ENCODE measurements around the gene RALGPS1.

RALGPS1 gene

GRCh38 chr9:127205952-127206351 lies 291.4 kb downstream of the RALGPS1 start:
- DNase-seq (ENCODE audit: low spot score): no peak

DNA sequence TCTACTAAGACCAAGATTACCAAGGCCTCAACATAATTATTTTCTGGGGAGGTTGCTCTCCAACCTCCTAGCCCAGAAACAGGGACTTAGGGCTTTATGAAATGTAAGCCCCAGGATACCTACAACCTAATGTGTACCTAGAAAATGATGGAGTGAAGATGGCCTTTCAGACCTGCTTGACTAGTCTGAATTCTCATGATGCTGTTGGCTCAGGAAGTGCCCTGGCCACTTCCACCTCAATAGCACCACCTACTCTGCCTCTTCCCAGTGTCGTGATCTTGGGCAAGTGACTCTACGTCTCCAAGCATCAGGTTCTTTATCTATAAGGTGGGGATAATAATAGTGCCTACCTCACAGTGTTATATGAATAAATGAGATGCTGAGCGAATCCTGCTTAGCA lies 292.1 kb downstream of the RALGPS1 start:
- DNase-seq (ENCODE audit: low spot score): no peak

- no peak for DNase-seq (ENCODE audit: low spot score)
Observed at GRCh38 chr9:127207734-127208410, 293.3 kb downstream of the RALGPS1 start.

DNA sequence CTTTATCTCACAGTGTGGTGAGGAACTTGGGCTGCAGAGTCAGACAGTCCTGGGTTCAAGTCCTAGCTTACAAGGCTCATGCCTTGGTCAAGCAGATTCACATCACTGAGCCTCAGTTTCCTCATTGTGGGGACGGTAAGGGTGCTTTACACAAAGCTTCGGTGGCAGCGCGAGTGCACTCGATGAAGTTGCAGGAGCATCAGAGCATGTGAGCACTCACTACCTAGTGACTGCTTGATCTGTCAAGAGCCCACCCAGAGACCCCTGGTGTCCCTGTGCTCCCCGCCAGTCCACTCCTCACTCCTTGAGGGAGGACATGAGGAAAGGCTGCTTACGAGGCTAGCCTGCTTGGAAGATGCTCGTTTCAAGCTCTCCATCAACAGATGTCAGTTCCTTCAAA lies 293.8 kb downstream of the RALGPS1 start:
- no peak for DNase-seq (ENCODE audit: low spot score)

DNA sequence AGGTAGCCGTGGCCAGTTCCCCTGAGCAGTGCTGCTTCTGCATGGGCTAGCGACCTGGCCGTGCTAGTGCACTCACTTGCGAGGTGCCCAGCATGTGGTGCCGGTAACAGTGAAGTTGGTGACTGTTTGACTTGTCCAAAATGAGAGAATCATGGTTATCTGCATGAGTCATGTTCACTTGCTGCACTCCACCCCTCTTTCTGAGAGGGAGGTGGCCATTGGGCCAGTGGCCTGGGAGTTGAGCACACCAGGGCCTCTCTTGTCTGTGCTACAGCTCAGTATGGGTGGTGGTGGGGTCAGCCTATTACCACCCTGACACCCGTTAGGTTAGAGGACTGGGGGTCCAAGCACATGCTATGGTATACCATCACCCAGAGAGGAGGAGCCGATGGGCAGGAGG lies 294.6 kb downstream of the RALGPS1 start:
- no peak for DNase-seq (ENCODE audit: low spot score)

DNA sequence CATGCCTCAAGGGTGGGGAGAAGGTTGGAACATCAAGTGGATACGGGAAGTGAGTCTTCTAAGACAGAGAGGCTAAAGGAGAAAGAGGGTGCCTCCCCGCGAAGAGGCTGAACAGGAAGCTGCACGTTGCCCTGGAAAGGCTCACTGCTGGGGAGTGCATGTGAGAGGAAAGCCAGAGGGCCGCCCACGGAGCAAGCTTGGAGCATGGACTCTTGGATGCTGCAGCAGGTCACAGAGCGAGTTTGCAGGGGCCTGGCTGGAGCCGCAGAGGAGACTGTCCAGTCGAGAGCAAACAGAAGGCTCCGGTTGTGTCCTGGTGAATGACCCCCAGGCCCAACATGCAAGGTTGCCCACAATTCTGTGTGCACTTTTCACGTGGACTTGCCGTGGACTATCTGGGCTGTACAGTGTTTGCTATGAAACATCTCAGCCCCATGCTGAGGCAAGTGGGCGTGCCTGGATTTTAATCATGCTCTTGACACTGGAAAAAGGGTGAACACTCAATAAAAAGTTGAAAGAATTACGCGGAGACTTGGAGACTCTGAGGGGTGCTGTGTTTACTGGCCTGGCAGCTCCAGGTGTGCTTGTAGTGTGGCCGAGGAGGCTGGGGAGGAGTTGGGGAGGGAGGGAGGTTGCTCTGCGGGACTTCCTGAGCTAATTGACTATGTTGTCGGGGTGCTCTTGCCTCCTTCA lies 295.5 kb downstream of the RALGPS1 start:
- DNase-seq (ENCODE audit: low spot score): no peak

GRCh38 chr9:127210851-127211730 lies 296.5 kb downstream of the RALGPS1 start:
- no peak for DNase-seq (ENCODE audit: low spot score)

DNA sequence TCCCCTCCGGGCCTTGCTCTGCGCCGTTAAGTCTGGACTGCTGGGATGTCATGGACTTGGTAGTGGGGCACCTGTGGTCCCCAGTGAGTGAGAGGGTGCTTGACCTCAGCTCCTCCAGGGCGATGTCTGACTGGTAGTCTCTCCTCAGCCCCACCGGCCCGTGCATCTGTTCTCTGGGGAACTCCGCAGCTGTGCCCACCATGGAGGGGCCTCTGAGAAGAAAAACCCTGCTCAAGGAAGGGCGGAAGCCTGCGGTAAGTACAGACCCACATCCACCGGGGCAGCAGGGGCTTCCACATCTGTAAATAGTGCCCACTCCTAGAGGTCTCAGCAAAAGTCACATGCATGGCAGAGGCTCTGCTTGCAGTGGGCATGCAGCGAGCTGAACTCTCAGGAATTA lies 297.4 kb downstream of the RALGPS1 start:
- DNase-seq (ENCODE audit: low spot score): no peak

DNA sequence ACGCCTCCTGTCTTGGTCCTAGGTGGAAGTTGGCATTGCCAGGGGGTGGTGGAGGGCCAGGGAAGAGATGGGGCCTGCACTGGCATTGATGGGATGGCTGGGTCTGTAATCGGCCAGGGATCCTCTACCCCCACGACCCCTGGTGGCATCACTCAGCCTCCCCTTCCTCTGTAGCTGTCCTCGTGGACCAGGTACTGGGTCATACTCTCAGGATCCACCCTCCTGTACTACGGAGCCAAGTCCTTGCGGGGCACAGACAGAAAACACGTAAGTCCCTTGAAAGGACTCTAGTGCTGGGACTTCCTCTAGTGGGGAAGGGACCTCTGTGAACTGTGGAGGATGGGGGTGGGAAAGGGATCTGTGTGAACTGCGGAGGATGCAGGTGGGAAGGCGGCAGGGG lies 297.9 kb downstream of the RALGPS1 start:
- DNase-seq (ENCODE audit: low spot score): no peak

DNA sequence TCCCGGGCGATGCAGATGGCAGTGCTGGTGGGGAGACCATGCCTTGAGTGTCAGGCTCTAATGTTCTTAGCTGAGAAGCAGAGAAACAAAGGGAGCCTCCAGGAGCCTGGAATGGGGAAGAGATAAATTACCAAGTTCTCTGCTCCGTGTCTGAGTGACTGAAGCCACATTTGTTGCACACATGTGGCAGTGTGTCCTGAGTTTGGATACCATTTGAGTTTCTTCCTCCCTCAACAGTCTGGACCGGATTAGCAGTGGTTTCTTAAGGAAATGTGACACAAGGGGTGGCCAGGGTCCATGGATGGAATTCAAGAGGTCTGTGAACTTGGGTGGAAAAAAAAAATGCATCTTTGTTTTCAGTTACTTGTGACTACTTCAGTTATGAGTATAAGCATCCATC lies 299.3 kb downstream of the RALGPS1 start:
- no peak for DNase-seq (ENCODE audit: low spot score)

DNA sequence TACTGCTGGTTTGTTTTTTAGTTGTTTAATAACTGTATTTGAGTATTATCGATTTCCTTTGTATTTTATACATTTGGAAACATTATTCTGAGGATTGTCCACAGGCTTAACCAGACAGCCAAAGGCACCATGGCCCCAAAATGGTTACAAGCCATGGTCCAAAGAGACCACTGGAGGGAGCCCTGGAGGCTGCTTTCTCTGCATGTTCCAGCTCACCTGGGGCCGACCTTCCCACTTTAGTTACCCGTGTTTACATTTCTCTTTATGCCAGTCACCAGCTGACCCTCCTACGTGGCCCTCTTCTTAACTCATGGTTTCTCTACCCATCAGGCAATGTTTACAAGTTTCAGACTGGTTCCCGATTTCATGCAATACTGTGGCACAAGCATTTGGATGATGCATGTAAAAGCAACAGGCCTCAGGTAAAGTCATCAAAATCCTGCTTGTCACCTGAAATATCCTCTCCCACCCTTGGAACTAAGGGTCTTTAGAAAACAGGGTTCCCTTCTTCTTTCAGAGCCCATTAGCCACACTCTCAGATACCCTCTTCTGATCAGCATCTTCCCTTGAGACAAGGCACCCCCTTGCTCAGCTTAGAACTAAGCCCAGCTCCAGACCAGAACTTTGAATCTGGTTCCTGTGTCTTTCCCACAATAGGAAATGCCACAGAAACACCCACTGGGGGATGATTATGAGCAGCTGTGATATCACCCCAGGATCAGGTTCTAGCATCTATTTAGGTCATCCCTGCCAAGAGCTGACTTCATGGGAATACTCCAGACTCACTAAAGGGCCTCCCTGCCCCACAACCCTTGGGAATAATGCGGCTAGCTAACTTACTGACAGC lies 300.1 kb downstream of the RALGPS1 start:
- no peak for DNase-seq (ENCODE audit: low spot score)

GRCh38 chr9:127215268-127216209 lies 301.0 kb downstream of the RALGPS1 start:
- no peak for DNase-seq (ENCODE audit: low spot score)

DNA sequence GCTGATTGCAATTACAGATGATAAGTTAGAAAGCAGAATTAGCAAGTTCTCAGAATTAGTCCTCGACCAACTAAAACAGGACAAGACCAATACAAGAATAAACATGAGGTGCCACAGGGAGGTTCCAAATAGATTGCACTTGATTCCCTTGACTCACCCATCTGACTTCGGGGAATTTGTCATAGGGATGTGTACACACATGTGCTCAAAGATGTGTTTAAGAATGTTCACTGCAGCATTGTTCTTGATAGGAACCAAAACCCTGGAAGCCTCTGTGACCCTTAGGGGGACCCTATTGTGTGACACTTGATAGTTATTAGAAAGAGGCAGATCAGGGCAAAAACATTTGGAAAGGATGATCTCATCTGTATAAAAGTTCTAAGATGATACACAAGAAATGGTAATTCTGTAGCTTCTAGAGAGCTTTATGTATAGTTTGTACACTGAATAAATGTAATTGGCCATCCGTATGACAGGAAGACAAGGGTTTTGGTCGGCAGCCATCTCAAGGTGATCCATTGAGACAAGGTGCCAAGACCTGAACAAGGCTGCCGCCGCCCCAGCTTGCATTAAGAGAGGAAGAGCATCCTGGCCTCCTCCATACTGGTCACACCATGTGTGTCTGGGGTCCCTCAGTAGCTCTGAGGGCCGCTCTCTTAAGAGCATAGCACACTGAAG lies 301.8 kb downstream of the RALGPS1 start:
- no peak for DNase-seq (ENCODE audit: low spot score)

- DNase-seq (ENCODE audit: low spot score): no peak
Observed at GRCh38 chr9:127216888-127217217, 302.3 kb downstream of the RALGPS1 start.

GRCh38 chr9:127218818-127219217 lies 304.2 kb downstream of the RALGPS1 start:
- no peak for DNase-seq (ENCODE audit: low spot score)

GRCh38 chr9:127219520-127219919 lies 304.9 kb downstream of the RALGPS1 start:
- DNase-seq (ENCODE audit: low spot score): no peak

DNA sequence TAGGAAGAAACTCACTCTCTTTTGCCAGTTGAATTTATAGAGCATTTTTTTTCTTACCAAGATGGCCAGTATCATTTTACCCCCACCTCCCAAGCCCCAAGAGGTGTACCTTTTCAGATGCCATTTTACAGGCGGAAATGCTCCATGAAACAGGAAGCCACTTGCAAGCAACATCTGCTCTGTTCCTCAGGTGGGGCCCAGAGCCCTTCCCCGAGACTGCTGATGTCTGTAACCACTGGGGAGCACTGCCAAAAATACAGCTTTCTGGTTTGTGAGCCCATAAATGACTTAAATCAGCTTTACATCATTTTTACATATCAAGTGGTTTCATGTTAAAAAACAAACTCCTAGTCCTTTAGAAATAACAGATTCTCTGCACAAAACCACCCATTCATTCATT lies 307.1 kb downstream of the RALGPS1 start:
- no peak for DNase-seq (ENCODE audit: low spot score)

DNA sequence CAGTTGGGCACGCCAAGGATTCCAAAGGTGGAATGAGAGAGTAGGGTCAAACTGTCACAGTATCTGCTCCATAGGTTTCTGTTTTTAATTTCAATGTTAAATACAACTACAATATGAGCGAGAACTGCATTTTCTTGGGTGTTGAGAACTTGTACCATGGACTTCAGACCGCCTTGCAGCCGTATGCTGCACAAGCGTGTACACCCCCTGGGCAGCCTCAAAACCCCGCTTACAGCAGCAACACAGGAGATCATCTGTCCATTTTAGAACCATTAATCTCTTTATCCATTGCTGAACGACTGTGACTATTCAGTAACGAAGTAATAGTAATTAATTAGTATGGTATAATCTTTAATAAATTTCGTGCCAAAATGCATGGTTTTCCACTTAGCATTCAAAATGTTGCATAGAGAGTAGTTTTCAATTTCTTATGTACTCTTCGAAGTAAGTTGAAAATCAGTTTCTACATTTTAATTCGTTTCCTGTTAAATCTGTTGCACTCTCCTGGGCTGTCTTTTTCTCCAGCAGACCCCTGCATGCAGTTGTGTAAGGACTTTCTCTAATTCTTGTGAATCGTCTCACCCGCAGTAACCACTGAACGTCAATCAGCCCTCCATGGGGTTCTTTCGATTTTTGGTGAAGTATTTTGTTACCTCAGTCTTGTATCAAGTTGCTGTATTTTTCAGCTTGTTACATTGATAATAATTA lies 308.0 kb downstream of the RALGPS1 start:
- no peak for DNase-seq (ENCODE audit: low spot score)

DNA sequence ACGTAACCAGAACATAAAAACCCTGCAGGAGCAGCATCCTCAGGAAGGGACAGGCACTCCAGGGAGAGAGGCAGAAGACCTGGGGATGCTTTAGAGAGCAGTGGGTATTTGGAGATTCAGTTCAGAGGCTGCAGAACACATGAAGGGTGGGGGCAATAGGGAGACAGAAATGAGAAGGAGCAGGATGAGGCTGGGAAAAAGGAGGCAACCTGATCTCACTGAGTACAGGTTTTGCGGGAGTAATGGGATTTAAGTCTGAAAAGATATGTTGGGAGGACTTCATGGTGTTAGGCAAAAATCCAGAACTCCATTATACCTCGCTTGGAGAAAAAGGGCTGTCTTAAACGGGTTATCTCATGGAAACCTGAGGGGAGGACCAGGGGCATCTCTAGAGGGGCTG lies 308.7 kb downstream of the RALGPS1 start:
- DNase-seq (ENCODE audit: low spot score): no peak

- DNase-seq (ENCODE audit: low spot score): peak; percentile 61
Observed at GRCh38 chr9:127223810-127224177, 309.2 kb downstream of the RALGPS1 start.
